ENCODE measurements around the gene DOCK6.

Gene DOCK6

GRCh38 chr19:11237321-11237720 lies 25.0 kb downstream of the DOCK6 start:
- DNase-seq (ENCODE audit: low read depth): no peak
- TF ChIP-seq CTCF (conservative IDR thresholded peaks at IDR 0.05; ENCODE audit: control insufficient read depth, insufficient read depth, low read depth, low read length): no peak
- no peak overlapping the region for H3K4me3 ChIP-seq (ENCODE audit: control insufficient read depth, low read depth, low read length)

GRCh38 chr19:11236324-11237301 lies 25.7 kb downstream of the DOCK6 start:
- no peak for DNase-seq (ENCODE audit: low read depth)
- TF ChIP-seq CTCF (conservative IDR thresholded peaks at IDR 0.05; ENCODE audit: control insufficient read depth, insufficient read depth, low read depth, low read length): no peak
- no peak overlapping the region for H3K4me3 ChIP-seq (ENCODE audit: control insufficient read depth, low read depth, low read length)

GRCh38 chr19:11234486-11235075 lies 27.7 kb downstream of the DOCK6 start:
- no peak for DNase-seq (ENCODE audit: low read depth)
- no peak overlapping the region for H3K4me3 ChIP-seq (ENCODE audit: control insufficient read depth, low read depth, low read length)
- no peak for TF ChIP-seq CTCF (conservative IDR thresholded peaks at IDR 0.05; ENCODE audit: control insufficient read depth, insufficient read depth, low read depth, low read length)

GRCh38 chr19:11233073-11233472 lies 29.3 kb downstream of the DOCK6 start:
- H3K4me3 ChIP-seq (ENCODE audit: control insufficient read depth, low read depth, low read length): no peak overlapping the region
- no peak for TF ChIP-seq CTCF (conservative IDR thresholded peaks at IDR 0.05; ENCODE audit: control insufficient read depth, insufficient read depth, low read depth, low read length)
- no peak for DNase-seq (ENCODE audit: low read depth)

- no peak for DNase-seq (ENCODE audit: low read depth)
- no peak overlapping the region for H3K4me3 ChIP-seq (ENCODE audit: control insufficient read depth, low read depth, low read length)
- no peak for TF ChIP-seq CTCF (conservative IDR thresholded peaks at IDR 0.05; ENCODE audit: control insufficient read depth, insufficient read depth, low read depth, low read length)
These were observed 29.8 kb downstream of the DOCK6 start for GRCh38 chr19:11232555-11232954.

- DNase-seq (ENCODE audit: low read depth): no peak
- H3K4me3 ChIP-seq (ENCODE audit: control insufficient read depth, low read depth, low read length): no peak overlapping the region
- no peak for TF ChIP-seq CTCF (conservative IDR thresholded peaks at IDR 0.05; ENCODE audit: control insufficient read depth, insufficient read depth, low read depth, low read length)
These were observed 31.5 kb downstream of the DOCK6 start for GRCh38 chr19:11230621-11231386.
